Measurements from ENCODE around the gene MT2A.

DNA sequence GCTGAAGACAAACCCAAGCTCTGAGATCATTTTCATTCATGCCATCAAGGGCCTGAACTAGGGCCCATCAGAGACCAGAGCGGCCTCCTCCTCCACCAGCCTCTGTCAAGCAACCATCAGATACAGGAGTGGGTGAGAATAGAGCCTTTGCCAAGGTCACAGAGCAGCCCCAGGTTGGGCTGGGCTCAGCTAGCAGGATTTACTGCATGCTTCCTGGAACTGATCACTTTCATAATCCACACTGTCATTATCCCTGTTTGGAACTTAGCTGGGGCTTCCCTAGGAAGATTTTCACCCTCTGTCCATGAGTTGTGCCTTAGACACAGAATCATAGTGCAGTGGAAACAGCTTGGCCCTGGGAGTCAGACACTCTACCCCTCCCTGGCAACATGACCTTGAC lies 38.4 kb upstream of the MT2A start:
- TF ChIP-seq, protein P1, sequence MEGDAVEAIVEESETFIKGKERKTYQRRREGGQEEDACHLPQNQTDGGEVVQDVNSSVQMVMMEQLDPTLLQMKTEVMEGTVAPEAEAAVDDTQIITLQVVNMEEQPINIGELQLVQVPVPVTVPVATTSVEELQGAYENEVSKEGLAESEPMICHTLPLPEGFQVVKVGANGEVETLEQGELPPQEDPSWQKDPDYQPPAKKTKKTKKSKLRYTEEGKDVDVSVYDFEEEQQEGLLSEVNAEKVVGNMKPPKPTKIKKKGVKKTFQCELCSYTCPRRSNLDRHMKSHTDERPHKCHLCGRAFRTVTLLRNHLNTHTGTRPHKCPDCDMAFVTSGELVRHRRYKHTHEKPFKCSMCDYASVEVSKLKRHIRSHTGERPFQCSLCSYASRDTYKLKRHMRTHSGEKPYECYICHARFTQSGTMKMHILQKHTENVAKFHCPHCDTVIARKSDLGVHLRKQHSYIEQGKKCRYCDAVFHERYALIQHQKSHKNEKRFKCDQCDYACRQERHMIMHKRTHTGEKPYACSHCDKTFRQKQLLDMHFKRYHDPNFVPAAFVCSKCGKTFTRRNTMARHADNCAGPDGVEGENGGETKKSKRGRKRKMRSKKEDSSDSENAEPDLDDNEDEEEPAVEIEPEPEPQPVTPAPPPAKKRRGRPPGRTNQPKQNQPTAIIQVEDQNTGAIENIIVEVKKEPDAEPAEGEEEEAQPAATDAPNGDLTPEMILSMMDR (IDR thresholded peaks at IDR 0.05): no peak
- TF ChIP-seq SIN3A (IDR thresholded peaks at IDR 0.05; ENCODE audit: borderline replicate concordance, insufficient read depth, low read depth, low read length) (no peak), POLR2AphosphoS5 (IDR thresholded peaks at IDR 0.05; ENCODE audit: low read depth, low read length) (no peak)
- TF ChIP-seq, protein P2, sequence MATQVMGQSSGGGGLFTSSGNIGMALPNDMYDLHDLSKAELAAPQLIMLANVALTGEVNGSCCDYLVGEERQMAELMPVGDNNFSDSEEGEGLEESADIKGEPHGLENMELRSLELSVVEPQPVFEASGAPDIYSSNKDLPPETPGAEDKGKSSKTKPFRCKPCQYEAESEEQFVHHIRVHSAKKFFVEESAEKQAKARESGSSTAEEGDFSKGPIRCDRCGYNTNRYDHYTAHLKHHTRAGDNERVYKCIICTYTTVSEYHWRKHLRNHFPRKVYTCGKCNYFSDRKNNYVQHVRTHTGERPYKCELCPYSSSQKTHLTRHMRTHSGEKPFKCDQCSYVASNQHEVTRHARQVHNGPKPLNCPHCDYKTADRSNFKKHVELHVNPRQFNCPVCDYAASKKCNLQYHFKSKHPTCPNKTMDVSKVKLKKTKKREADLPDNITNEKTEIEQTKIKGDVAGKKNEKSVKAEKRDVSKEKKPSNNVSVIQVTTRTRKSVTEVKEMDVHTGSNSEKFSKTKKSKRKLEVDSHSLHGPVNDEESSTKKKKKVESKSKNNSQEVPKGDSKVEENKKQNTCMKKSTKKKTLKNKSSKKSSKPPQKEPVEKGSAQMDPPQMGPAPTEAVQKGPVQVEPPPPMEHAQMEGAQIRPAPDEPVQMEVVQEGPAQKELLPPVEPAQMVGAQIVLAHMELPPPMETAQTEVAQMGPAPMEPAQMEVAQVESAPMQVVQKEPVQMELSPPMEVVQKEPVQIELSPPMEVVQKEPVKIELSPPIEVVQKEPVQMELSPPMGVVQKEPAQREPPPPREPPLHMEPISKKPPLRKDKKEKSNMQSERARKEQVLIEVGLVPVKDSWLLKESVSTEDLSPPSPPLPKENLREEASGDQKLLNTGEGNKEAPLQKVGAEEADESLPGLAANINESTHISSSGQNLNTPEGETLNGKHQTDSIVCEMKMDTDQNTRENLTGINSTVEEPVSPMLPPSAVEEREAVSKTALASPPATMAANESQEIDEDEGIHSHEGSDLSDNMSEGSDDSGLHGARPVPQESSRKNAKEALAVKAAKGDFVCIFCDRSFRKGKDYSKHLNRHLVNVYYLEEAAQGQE (IDR thresholded peaks at IDR 0.05; ENCODE audit: insufficient read depth in 1 of 2, low read depth in 2 of 2, low read length in 1 of 2): no peak
